ENCODE measurements around the gene BTG2. TPM values are rescaled to one million over a fixed set of nuclear protein-coding genes. Genes with fewer than 3 reads are reported as not detected.
"Not testable (repeated sequence)": the region's sequence is repeated elsewhere in the genome, so short reads cannot be mapped to it uniquely, and the experiment has no call there.

BTG2 gene
- 100 to 1,000 TPM; 116 TPM for total RNA-seq

- H3K4me1 Mint-ChIP-seq: peaks cover 68% of the 10 kb centered on the region
- peak; percentile 93 for DNase-seq
- H3K27me3 Mint-ChIP-seq: no peaks in the 10 kb centered on the region
- ChIA-PET CTCF (interaction anchor here (0.8 to 8.2 kb wide), 5 partner anchors 17 to 38 kb away, joined by 3 to 146 read pairs (median 85); no protein-coding TSS in a partner anchor), POLR2A (interaction anchor here (3.4 to 10.0 kb wide), 4 partner anchors 12 to 29 kb away, joined by 29 to 646 read pairs (median 234); no protein-coding TSS in a partner anchor)
- H3K36me3 Mint-ChIP-seq (ENCODE audit: low read depth): peaks cover 46% of the 10 kb centered on the region
- H3K4me3 Mint-ChIP-seq: peak within 1 kb of the TSS; percentile 98
- peak within 1 kb of the TSS; percentile 92 for H3K27ac Mint-ChIP-seq
- no peaks in the 10 kb centered on the region for H3K9me3 Mint-ChIP-seq
Observed at GRCh38 chr1:203304919-203305808, at the start of gene BTG2. BTG2 (plus strand) TSS chr1:203305519; CDS start chr1:203305607, 88 bp downstream.

GRCh38 chr1:203256636-203257035 lies 48.7 kb upstream of the BTG2 start:
- peaks cover 61% of the 10 kb centered on the region for H3K27me3 Mint-ChIP-seq
- POLR2A ChIA-PET; H3K36me3 Mint-ChIP-seq (ENCODE audit: low read depth); H3K4me3 Mint-ChIP-seq; H3K4me1 Mint-ChIP-seq; H3K27ac Mint-ChIP-seq; DNase-seq; H3K9me3 Mint-ChIP-seq: not testable (repeated sequence)
- CTCF ChIA-PET: interaction anchor here (1.2 kb wide), 1 partner anchor 10 kb away, joined by 4 read pairs; no protein-coding TSS in a partner anchor

GRCh38 chr1:203263496-203263895 lies 41.8 kb upstream of the BTG2 start:
- Mint-ChIP-seq H3K4me1 (peaks cover 10% of the 10 kb centered on the region), H3K4me3 (no peak overlapping the region), H3K27me3 (peaks cover 32% of the 10 kb centered on the region), H3K36me3 (ENCODE audit: low read depth) (no peaks in the 10 kb centered on the region), H3K9me3 (no peaks in the 10 kb centered on the region), H3K27ac (no peak overlapping the region)
- DNase-seq: no peak
- POLR2A ChIA-PET: no interaction called here
- CTCF ChIA-PET: no interaction called here

GRCh38 chr1:203264052-203264501 lies 41.2 kb upstream of the BTG2 start:
- H3K36me3 Mint-ChIP-seq (ENCODE audit: low read depth): no peaks in the 10 kb centered on the region

GRCh38 chr1:203265541-203265940 lies 39.8 kb upstream of the BTG2 start:
- Mint-ChIP-seq H3K36me3 (ENCODE audit: low read depth) (no peaks in the 10 kb centered on the region), H3K9me3 (no peaks in the 10 kb centered on the region), H3K27ac (no peak overlapping the region), H3K4me1 (peaks cover 10% of the 10 kb centered on the region), H3K4me3 (no peak overlapping the region), H3K27me3 (peaks cover 18% of the 10 kb centered on the region)
- ChIA-PET CTCF (interaction anchor here (1.1 to 7.7 kb wide), 3 partner anchors 62 to 223 kb away, joined by 4 to 149 read pairs (median 14); no protein-coding TSS in a partner anchor), POLR2A (no interaction called here)
- DNase-seq: no peak

More at GRCh38 chr1:203264052-203264501, 41.2 kb upstream of the BTG2 start:
- DNase-seq: no peak
- CTCF ChIA-PET: interaction anchor here (0.9 to 7.7 kb wide), 4 partner anchors 9 to 224 kb away, joined by 4 to 149 read pairs (median 9); no protein-coding TSS in a partner anchor
- H3K9me3 Mint-ChIP-seq: no peaks in the 10 kb centered on the region
- no peak overlapping the region for H3K4me3 Mint-ChIP-seq
- POLR2A ChIA-PET: no interaction called here
- H3K27ac Mint-ChIP-seq: no peak overlapping the region
- peaks cover 10% of the 10 kb centered on the region for H3K4me1 Mint-ChIP-seq
- H3K27me3 Mint-ChIP-seq: peaks cover 31% of the 10 kb centered on the region

- H3K4me1 Mint-ChIP-seq: peaks cover 16% of the 10 kb centered on the region
- POLR2A ChIA-PET; DNase-seq; H3K36me3 Mint-ChIP-seq (ENCODE audit: low read depth); H3K9me3 Mint-ChIP-seq; H3K4me3 Mint-ChIP-seq; H3K27ac Mint-ChIP-seq: not testable (repeated sequence)
- CTCF ChIA-PET: interaction anchor here (1.1 to 7.7 kb wide), 6 partner anchors 61 to 577 kb away, joined by 3 to 149 read pairs (median 5); no protein-coding TSS in a partner anchor
- peaks cover 12% of the 10 kb centered on the region for H3K27me3 Mint-ChIP-seq
Observed at GRCh38 chr1:203266140-203266539, 39.2 kb upstream of the BTG2 start.

GRCh38 chr1:203267347-203267846 lies 37.9 kb upstream of the BTG2 start:
- H3K4me3 Mint-ChIP-seq: peak overlapping the region; percentile 76
- no peaks in the 10 kb centered on the region for H3K36me3 Mint-ChIP-seq (ENCODE audit: low read depth)
- peaks cover 22% of the 10 kb centered on the region for H3K4me1 Mint-ChIP-seq
- H3K27ac Mint-ChIP-seq: peak overlapping the region; percentile 55
- CTCF ChIA-PET: interaction anchor here (0.6 to 7.7 kb wide), 55 partner anchors 10 to 576 kb away, joined by 3 to 512 read pairs (median 4); partner anchors contain the start of genes ADORA1, ATP2B4, BTG2 and FMOD
- no peaks in the 10 kb centered on the region for H3K9me3 Mint-ChIP-seq
- peak; percentile 86 for DNase-seq
- peaks cover 6% of the 10 kb centered on the region for H3K27me3 Mint-ChIP-seq
- POLR2A ChIA-PET: interaction anchor here (0.8 to 30.4 kb wide), 6 partner anchors 10 to 220 kb away, joined by 3 to 646 read pairs (median 48); partner anchors contain the start of gene BTG2

- Mint-ChIP-seq H3K4me3 (peak overlapping the region; percentile 76), H3K27ac (no peak overlapping the region), H3K27me3 (peaks cover 5% of the 10 kb centered on the region), H3K4me1 (peaks cover 24% of the 10 kb centered on the region), H3K36me3 (ENCODE audit: low read depth) (no peaks in the 10 kb centered on the region), H3K9me3 (no peaks in the 10 kb centered on the region)
- CTCF ChIA-PET: interaction anchor here (0.6 to 7.7 kb wide), 53 partner anchors 11 to 458 kb away, joined by 3 to 512 read pairs (median 5); partner anchors contain the start of genes ADORA1, ATP2B4, BTG2 and FMOD
- POLR2A ChIA-PET: interaction anchor here (0.8 to 30.4 kb wide), 8 partner anchors 9 to 220 kb away, joined by 3 to 646 read pairs (median 6); partner anchors contain the start of gene BTG2
- DNase-seq: no peak
Observed at GRCh38 chr1:203267912-203268311, 37.4 kb upstream of the BTG2 start.

- H3K4me1 Mint-ChIP-seq: peaks cover 36% of the 10 kb centered on the region
- ChIA-PET CTCF (interaction anchor here (0.6 to 7.7 kb wide), 16 partner anchors 10 to 432 kb away, joined by 3 to 512 read pairs (median 4); partner anchors contain the start of gene BTG2), POLR2A (interaction anchor here (0.9 to 30.4 kb wide), 9 partner anchors 9 to 262 kb away, joined by 3 to 646 read pairs (median 3); partner anchors contain the start of genes BTG2 and TMEM183A)
- no peak overlapping the region for H3K4me3 Mint-ChIP-seq
- H3K27ac Mint-ChIP-seq: no peak overlapping the region
- no peaks in the 10 kb centered on the region for H3K9me3 Mint-ChIP-seq
- peak; percentile 48 for DNase-seq
- H3K27me3 Mint-ChIP-seq: no peaks in the 10 kb centered on the region
- H3K36me3 Mint-ChIP-seq (ENCODE audit: low read depth): no peaks in the 10 kb centered on the region
Observed at GRCh38 chr1:203268901-203269653, 36.2 kb upstream of the BTG2 start.

- no peaks in the 10 kb centered on the region for H3K36me3 Mint-ChIP-seq (ENCODE audit: low read depth)
Observed at GRCh38 chr1:203269654-203270020, 35.7 kb upstream of the BTG2 start.

GRCh38 chr1:203270448-203270847 lies 34.9 kb upstream of the BTG2 start:
- ChIA-PET POLR2A (interaction anchor here (1.1 to 30.4 kb wide), 5 partner anchors 19 to 71 kb away, joined by 3 to 646 read pairs (median 87); partner anchors contain the start of gene BTG2), CTCF (interaction anchor here (0.5 to 7.7 kb wide), 11 partner anchors 9 to 459 kb away, joined by 3 to 512 read pairs (median 59); partner anchors contain the start of gene BTG2)
- Mint-ChIP-seq H3K9me3 (no peaks in the 10 kb centered on the region), H3K4me3 (no peak overlapping the region), H3K36me3 (ENCODE audit: low read depth) (no peaks in the 10 kb centered on the region), H3K27ac (no peak overlapping the region), H3K4me1 (peaks cover 49% of the 10 kb centered on the region), H3K27me3 (no peaks in the 10 kb centered on the region)
- DNase-seq: no peak

More at GRCh38 chr1:203269654-203270020, 35.7 kb upstream of the BTG2 start:
- Mint-ChIP-seq H3K27ac (no peak overlapping the region), H3K4me1 (peaks cover 41% of the 10 kb centered on the region), H3K9me3 (no peaks in the 10 kb centered on the region), H3K27me3 (no peaks in the 10 kb centered on the region), H3K4me3 (no peak overlapping the region)
- no peak for DNase-seq
- ChIA-PET POLR2A (interaction anchor here (1.0 to 30.4 kb wide), 6 partner anchors 8 to 262 kb away, joined by 3 to 646 read pairs (median 45); partner anchors contain the start of genes BTG2 and TMEM183A), CTCF (interaction anchor here (0.6 to 7.7 kb wide), 17 partner anchors 9 to 432 kb away, joined by 3 to 512 read pairs (median 4); partner anchors contain the start of gene BTG2)
